Liver (tissue), 9 donors: Measurements from ENCODE around the gene ANKRD45. TPM values are rescaled to one million over a fixed set of nuclear protein-coding genes. Genes with fewer than 3 reads are reported as not detected.

ENCODE experiments used
- DNase-seq: peaks from one replicate; pipeline ENCODE4 v3.0.0-alpha.2; 2017; ENCODE audit warnings: low spot score
- H3K27ac ChIP-seq, 2 donors: one replicate each; pipeline ENCODE4 v1.7.0; 2013; ENCODE audit warnings: inconsistent platforms in 2 of 2, low read length in 2 of 2, control low read depth in 1 of 2, low read depth in 1 of 2, mild to moderate bottlenecking in 1 of 2
- H3K27me3 ChIP-seq, 4 donors: one replicate each; pipeline versions ENCODE4 v1.6.1 to v1.7.0; 2013; ENCODE audit warnings: low read length in 3 of 4, inconsistent platforms in 1 of 4, mild to moderate bottlenecking in 1 of 4, moderate library complexity in 1 of 4; ENCODE audit not compliant: control insufficient read depth in 4 of 4, insufficient read depth in 4 of 4
- H3K36me3 ChIP-seq, 4 donors: one replicate each; pipeline versions ENCODE4 v1.6.1 to v1.7.0; 2013; ENCODE audit warnings: low read length in 3 of 4, mild to moderate bottlenecking in 3 of 4, low read depth in 1 of 4, moderate library complexity in 1 of 4; ENCODE audit not compliant: control insufficient read depth in 4 of 4, insufficient read depth in 3 of 4
- H3K4me1 ChIP-seq, 4 donors: one replicate each; pipeline versions ENCODE4 v1.6.1 to v1.7.0; 2013; ENCODE audit warnings: low read length in 3 of 4, mild to moderate bottlenecking in 3 of 4, moderate library complexity in 1 of 4; ENCODE audit not compliant: control insufficient read depth in 4 of 4, insufficient read depth in 4 of 4
- H3K4me3 ChIP-seq, 3 donors: one replicate each; pipeline versions ENCODE4 v1.6.1 to v1.7.0; 2013; ENCODE audit warnings: low read length in 3 of 3, control low read depth in 1 of 3, low read depth in 1 of 3, mild to moderate bottlenecking in 1 of 3
- H3K9ac ChIP-seq, 2 donors: one replicate each; pipeline ENCODE4 v1.7.0; 2013; ENCODE audit warnings: low read length in 2 of 2, mild to moderate bottlenecking in 2 of 2, moderate library complexity in 2 of 2, control low read depth in 1 of 2, low read depth in 1 of 2
- H3K9me3 ChIP-seq, 4 donors: one replicate each; pipeline versions ENCODE4 v1.6.1 to v1.7.0; 2013; ENCODE audit warnings: low read length in 3 of 4; ENCODE audit not compliant: control insufficient read depth in 4 of 4
- ATF3 ChIP-seq: IDR thresholded peaks from 2 replicates; pipeline ENCODE4 v1.6.1; 2016; ENCODE audit warnings: antibody characterized with exemption
- CTCF ChIP-seq: fragments of 150-350 bp; IDR thresholded peaks from 2 replicates; pipeline ENCODE4 v1.5.1; 2017; ENCODE audit warnings: improper control_type of control experiment, low read depth, low read length; ENCODE audit not compliant: missing input control
- EGR1 ChIP-seq, 2 donors: IDR thresholded peaks; 2 replicates each; pipeline ENCODE4 v1.6.1; 2016 to 2018; ENCODE audit warnings: antibody characterized with exemption in 2 of 2, low read depth in 2 of 2
- FOXA2 ChIP-seq: IDR thresholded peaks from 2 replicates; pipeline ENCODE4 v1.6.1; 2016; ENCODE audit warnings: antibody characterized with exemption
- GABPA ChIP-seq, 2 donors: IDR thresholded peaks in 1 of 2; conservative IDR thresholded peaks in 1 of 2; 2 replicates each; pipeline ENCODE4 v1.6.1; 2016; ENCODE audit warnings: antibody characterized with exemption in 2 of 2, mild to moderate bottlenecking in 1 of 2, moderate library complexity in 1 of 2
- HNF4A ChIP-seq, 2 donors: conservative IDR thresholded peaks; 2 replicates each; pipeline ENCODE4 v1.6.1; 2016; ENCODE audit warnings: antibody characterized with exemption in 2 of 2, mild to moderate bottlenecking in 2 of 2
- HNF4G ChIP-seq: IDR thresholded peaks from 2 replicates; pipeline ENCODE4 v1.6.1; 2016; ENCODE audit warnings: antibody characterized with exemption
- NR2F2 ChIP-seq: IDR thresholded peaks from 2 replicates; pipeline ENCODE4 v1.6.1; 2016; ENCODE audit warnings: antibody characterized with exemption
- RAD21 ChIP-seq, 2 donors: IDR thresholded peaks; 2 replicates each; pipeline ENCODE4 v1.6.1; 2016; ENCODE audit warnings: antibody characterized with exemption in 2 of 2, mild to moderate bottlenecking in 2 of 2
- RXRA ChIP-seq, 2 donors: IDR thresholded peaks; 2 replicates each; pipeline ENCODE4 v1.6.1; 2017 to 2018; ENCODE audit warnings: antibody characterized with exemption in 2 of 2, mild to moderate bottlenecking in 1 of 2
- SP1 ChIP-seq: IDR thresholded peaks from 2 replicates; pipeline ENCODE4 v1.6.1; 2018; ENCODE audit warnings: antibody characterized with exemption, mild to moderate bottlenecking
- TAF1 ChIP-seq: conservative IDR thresholded peaks from 2 replicates; pipeline ENCODE4 v1.6.1; 2016; ENCODE audit warnings: antibody characterized with exemption, mild to moderate bottlenecking
- YY1 ChIP-seq: IDR thresholded peaks from 2 replicates; pipeline ENCODE4 v1.6.1; 2016; ENCODE audit warnings: antibody characterized with exemption, mild to moderate bottlenecking
- ZBTB33 ChIP-seq: IDR thresholded peaks from 2 replicates; pipeline ENCODE4 v1.6.1; 2016; ENCODE audit warnings: antibody characterized with exemption
- WGBS: extraction: QIAGEN DNeasy Blood & Tissue Kit; methylation state at CpG from one replicate; pipeline ENCODE4 v1.1.7; 2013; 5-methylcytosine and 5-hydroxymethylcytosine counted together
- polyA plus RNA-seq, 2 donors: library from polyadenylated mRNA; stranded (reverse) in 1 of 2; unstranded in 1 of 2; fragments of 200-250 nt in 1 of 2; fragments of >200 nt in 1 of 2; fragmentation: Nextera tagmentation in 1 of 2; extraction: Ambion mirVana in 1 of 2; gene quantifications; one replicate each; pipeline versions ENCODE4 v1.2.1 to v1.2.3, GENCODE V29; 2013 to 2015
- total RNA-seq, 2 donors: library from RNA; depleted of rRNA; stranded (reverse); fragments of >200 nt; gene quantifications; one replicate each; pipeline ENCODE4 v1.2.3, GENCODE V29; 2014
- TF ChIP-seq, protein P1 (sequence below): IDR thresholded peaks from 2 replicates; pipeline ENCODE4 v1.6.1; 2016; ENCODE audit warnings: antibody characterized with exemption
- donor health status: healthy.
- donor health status: healthy.
- donor health status: healthy.
- donor health status: healthy.
- donor health status: healthy.

The ANKRD45 gene
- total and polyA plus RNA-seq, 4 donors: not detected

- WGBS: 36% methylated on average over 1 of the region's 1 CpG
- Histone ChIP-seq H3K36me3 (no peaks in the 10 kb centered on the region), H3K4me1 (no peaks in the 10 kb centered on the region), H3K4me3 (no peak overlapping the region), H3K27ac (no peak overlapping the region), H3K27me3 (no peaks in the 10 kb centered on the region), H3K9me3 (no peaks in the 10 kb centered on the region), H3K9ac (no peak overlapping the region)
- no peak for TF ChIP-seq GABPA (IDR thresholded peaks at IDR 0.05 in 1 of 2, conservative IDR thresholded peaks at IDR 0.05 in 1 of 2)
- DNase-seq: no peak
Measured at GRCh38 chr1:173661763-173662162, 7.9 kb downstream of the ANKRD45 start.

DNA sequence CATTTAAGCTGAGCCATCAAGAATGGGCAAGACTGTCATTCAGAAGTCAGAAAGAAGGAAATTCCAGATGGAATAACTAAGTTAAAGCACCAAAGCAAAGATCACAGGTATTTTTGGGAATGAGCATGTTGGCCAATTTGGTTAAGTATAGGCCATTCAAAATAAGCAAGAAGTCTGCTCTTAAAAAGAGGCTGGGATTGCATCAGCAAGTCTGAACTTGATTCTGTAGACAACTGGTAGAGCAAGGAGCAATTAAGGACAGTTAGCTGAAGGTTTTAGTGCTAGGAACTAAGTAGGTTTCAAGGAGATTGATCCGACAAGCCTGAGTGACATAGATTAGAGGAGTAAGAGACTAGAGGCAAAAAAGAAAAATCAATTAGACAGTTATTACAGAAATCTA lies 8.4 kb downstream of the ANKRD45 start:
- 93% methylated on average over 1 of the region's 1 CpG for WGBS
- no peak overlapping the region for H3K9ac ChIP-seq
- no peak for DNase-seq
- TF ChIP-seq FOXA2 (no peak), CTCF (no peak), EGR1 (IDR thresholded peaks at IDR 0.05; ENCODE audit: low read depth in 2 of 2) (no peak), TAF1 (no peak), ATF3 (no peak), SP1 (no peak), HNF4A (conservative IDR thresholded peaks at IDR 0.05) (no peak)
- no peaks in the 10 kb centered on the region for H3K36me3 ChIP-seq
- H3K4me1 ChIP-seq: no peaks in the 10 kb centered on the region
- no peaks in the 10 kb centered on the region for H3K27me3 ChIP-seq
- H3K4me3 ChIP-seq: no peak overlapping the region
- H3K27ac ChIP-seq: no peak overlapping the region
- H3K9me3 ChIP-seq: no peaks in the 10 kb centered on the region

DNA sequence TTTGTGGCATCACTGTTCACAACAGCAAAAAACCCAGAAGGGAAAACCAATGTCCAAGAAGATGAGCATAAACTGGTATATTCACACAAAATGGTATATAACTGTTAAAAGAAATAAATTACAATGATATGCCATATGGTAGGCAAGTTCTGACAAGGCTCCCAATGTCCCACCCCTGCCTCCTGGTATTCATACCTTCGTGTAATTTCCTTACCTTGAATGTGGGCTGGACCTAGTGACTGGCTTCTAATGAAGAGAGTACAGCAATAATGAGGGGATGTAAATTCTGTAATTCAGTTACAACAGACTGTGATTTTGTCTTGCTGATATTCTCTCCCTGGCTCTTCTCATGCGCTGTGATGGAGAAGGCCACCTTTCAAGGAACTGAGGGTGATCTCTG lies 9.3 kb downstream of the ANKRD45 start:
- Histone ChIP-seq H3K36me3 (no peaks in the 10 kb centered on the region), H3K27ac (no peak overlapping the region), H3K27me3 (no peaks in the 10 kb centered on the region), H3K9ac (no peak overlapping the region), H3K9me3 (no peaks in the 10 kb centered on the region), H3K4me3 (no peak overlapping the region), H3K4me1 (no peaks in the 10 kb centered on the region)
- WGBS: 92% methylated on average over 2 of the region's 2 CpGs
- no peak for DNase-seq
- TF ChIP-seq GABPA (IDR thresholded peaks at IDR 0.05 in 1 of 2, conservative IDR thresholded peaks at IDR 0.05 in 1 of 2): no peak

GRCh38 chr1:173648880-173649605 lies 20.6 kb downstream of the ANKRD45 start:
- no peak overlapping the region for H3K9ac ChIP-seq
- H3K4me3 ChIP-seq: no peak overlapping the region
- no peaks in the 10 kb centered on the region for H3K27me3 ChIP-seq
- no peak overlapping the region for H3K27ac ChIP-seq
- H3K9me3 ChIP-seq: no peaks in the 10 kb centered on the region
- H3K4me1 ChIP-seq: no peaks in the 10 kb centered on the region
- no peak for DNase-seq
- no peaks in the 10 kb centered on the region for H3K36me3 ChIP-seq
- no peak for TF ChIP-seq HNF4G
- TF ChIP-seq ZBTB33: no peak
- no peak for TF ChIP-seq HNF4A (conservative IDR thresholded peaks at IDR 0.05)
- no peak for TF ChIP-seq NR2F2
- TF ChIP-seq YY1: no peak
- no peak for TF ChIP-seq TAF1
- TF ChIP-seq FOXA2: no peak
- no peak for TF ChIP-seq CTCF
- TF ChIP-seq, protein P1, sequence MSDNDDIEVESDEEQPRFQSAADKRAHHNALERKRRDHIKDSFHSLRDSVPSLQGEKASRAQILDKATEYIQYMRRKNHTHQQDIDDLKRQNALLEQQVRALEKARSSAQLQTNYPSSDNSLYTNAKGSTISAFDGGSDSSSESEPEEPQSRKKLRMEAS: no peak
- no peak for TF ChIP-seq EGR1 (IDR thresholded peaks at IDR 0.05; ENCODE audit: low read depth in 2 of 2)
- TF ChIP-seq GABPA (IDR thresholded peaks at IDR 0.05 in 1 of 2, conservative IDR thresholded peaks at IDR 0.05 in 1 of 2): no peak
- TF ChIP-seq RAD21 (IDR thresholded peaks at IDR 0.05): no peak
- no peak for TF ChIP-seq RXRA (IDR thresholded peaks at IDR 0.05)
- no peak for TF ChIP-seq ATF3
